K562 (cell line): ENCODE data around the gene PHEX.

Source experiments
- PHF8 ChIP-seq: fragments of 200-600 bp; sonication (generic); IDR thresholded peaks from 2 replicates; pipeline ENCODE4 v1.6.1; 2012; ENCODE audit warnings: mixed run types, mild to moderate bottlenecking, inconsistent platforms, low read length, moderate library complexity, borderline replicate concordance
- POLR2AphosphoS2 ChIP-seq: IDR thresholded peaks from 2 replicates; pipeline ENCODE4 v1.6.1; 2012; ENCODE audit warnings: low read length, improper control_type of control experiment
- ZKSCAN1 ChIP-seq: fragments of 150-350 bp; IDR thresholded peaks from 2 replicates; pipeline ENCODE4 v1.6.1; 2016; ENCODE audit warnings: low read depth, low read length
- TF ChIP-seq, protein P1 (sequence below), 3 experiments: IDR thresholded peaks in 2 of 3; conservative IDR thresholded peaks in 1 of 3; 2 replicates each; pipeline ENCODE4 v1.5.1; 2011 to 2012; ENCODE audit warnings: low read length in 3 of 3, mild to moderate bottlenecking in 3 of 3, control low read depth in 2 of 3, improper control_type of control experiment in 1 of 3, inconsistent platforms in 1 of 3, low read depth in 1 of 3, mixed read lengths in 1 of 3, moderate library complexity in 1 of 3; ENCODE audit not compliant: insufficient read depth in 2 of 3

DNA sequence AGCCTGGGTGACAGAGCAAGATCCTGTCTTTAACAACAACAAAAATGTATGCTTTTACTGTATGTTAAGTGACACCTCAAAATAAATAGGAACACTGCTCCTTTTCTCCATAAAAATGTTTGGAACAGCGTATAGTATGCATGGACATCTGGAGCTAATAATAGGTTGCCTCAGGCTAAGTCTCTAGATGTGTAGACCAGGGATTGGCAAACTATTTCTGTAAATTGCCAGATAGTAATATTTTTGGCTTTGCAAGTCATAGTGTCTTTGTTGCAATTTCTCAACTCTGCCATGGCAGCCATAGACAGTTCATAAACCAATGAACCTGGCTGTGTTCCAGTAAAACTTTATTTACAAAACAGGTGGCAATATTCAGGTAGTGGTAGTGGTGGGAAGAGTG, 164.0 kb downstream of the PHEX start:
- TF ChIP-seq, protein P1, sequence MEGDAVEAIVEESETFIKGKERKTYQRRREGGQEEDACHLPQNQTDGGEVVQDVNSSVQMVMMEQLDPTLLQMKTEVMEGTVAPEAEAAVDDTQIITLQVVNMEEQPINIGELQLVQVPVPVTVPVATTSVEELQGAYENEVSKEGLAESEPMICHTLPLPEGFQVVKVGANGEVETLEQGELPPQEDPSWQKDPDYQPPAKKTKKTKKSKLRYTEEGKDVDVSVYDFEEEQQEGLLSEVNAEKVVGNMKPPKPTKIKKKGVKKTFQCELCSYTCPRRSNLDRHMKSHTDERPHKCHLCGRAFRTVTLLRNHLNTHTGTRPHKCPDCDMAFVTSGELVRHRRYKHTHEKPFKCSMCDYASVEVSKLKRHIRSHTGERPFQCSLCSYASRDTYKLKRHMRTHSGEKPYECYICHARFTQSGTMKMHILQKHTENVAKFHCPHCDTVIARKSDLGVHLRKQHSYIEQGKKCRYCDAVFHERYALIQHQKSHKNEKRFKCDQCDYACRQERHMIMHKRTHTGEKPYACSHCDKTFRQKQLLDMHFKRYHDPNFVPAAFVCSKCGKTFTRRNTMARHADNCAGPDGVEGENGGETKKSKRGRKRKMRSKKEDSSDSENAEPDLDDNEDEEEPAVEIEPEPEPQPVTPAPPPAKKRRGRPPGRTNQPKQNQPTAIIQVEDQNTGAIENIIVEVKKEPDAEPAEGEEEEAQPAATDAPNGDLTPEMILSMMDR (IDR thresholded peaks at IDR 0.05 in 2 of 3, conservative IDR thresholded peaks at IDR 0.05 in 1 of 3; ENCODE audit: insufficient read depth in 2 of 3, low read depth in 1 of 3, low read length in 3 of 3), result no peak
- no peak for TF ChIP-seq ZKSCAN1
- no peak for TF ChIP-seq PHF8
- no peak for TF ChIP-seq POLR2AphosphoS2
